MM.1S (cell line): ENCODE data around the gene CAMKK2.
"Not testable (repeated sequence)": the region's sequence is repeated elsewhere in the genome, so short reads cannot be mapped to it uniquely, and the experiment has no call there.

Experiments
- EZH2 ChIP-seq: fragments of 300-600 bp; sonication (generic); optimal IDR thresholded peaks from 2 replicates; pipeline ENCODE3; 2017; ENCODE audit warnings: low read depth, mild to moderate bottlenecking, antibody characterized with exemption, low read length, mixed read lengths
- EZH2phosphoT487 ChIP-seq: fragments of 300-600 bp; sonication (generic); IDR thresholded peaks from 2 replicates; pipeline ENCODE4 v1.6.1; 2018; ENCODE audit warnings: antibody characterized with exemption, low read length
- TF ChIP-seq, protein P1 (sequence below): fragments of 300-600 bp; sonication (generic); IDR thresholded peaks from 2 replicates; pipeline ENCODE4 v1.5.1; 2016; ENCODE audit warnings: antibody characterized with exemption, low read length, mixed read lengths

GRCh38 chr12:121226871-121227270, 69.6 kb downstream of the CAMKK2 start:
- TF ChIP-seq, protein P1, sequence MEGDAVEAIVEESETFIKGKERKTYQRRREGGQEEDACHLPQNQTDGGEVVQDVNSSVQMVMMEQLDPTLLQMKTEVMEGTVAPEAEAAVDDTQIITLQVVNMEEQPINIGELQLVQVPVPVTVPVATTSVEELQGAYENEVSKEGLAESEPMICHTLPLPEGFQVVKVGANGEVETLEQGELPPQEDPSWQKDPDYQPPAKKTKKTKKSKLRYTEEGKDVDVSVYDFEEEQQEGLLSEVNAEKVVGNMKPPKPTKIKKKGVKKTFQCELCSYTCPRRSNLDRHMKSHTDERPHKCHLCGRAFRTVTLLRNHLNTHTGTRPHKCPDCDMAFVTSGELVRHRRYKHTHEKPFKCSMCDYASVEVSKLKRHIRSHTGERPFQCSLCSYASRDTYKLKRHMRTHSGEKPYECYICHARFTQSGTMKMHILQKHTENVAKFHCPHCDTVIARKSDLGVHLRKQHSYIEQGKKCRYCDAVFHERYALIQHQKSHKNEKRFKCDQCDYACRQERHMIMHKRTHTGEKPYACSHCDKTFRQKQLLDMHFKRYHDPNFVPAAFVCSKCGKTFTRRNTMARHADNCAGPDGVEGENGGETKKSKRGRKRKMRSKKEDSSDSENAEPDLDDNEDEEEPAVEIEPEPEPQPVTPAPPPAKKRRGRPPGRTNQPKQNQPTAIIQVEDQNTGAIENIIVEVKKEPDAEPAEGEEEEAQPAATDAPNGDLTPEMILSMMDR: not testable (repeated sequence)
- not testable (repeated sequence) for TF ChIP-seq EZH2phosphoT487, EZH2
